IPS-11a (cell line): ENCODE data around the gene SIGLEC12.
"Not testable (repeated sequence)": the region's sequence is repeated elsewhere in the genome, so short reads cannot be mapped to it uniquely, and the experiment has no call there.

ENCODE experiments used
- H3K4me3 ChIP-seq: one replicate; pipeline ENCODE4 v1.5.1; 2013; ENCODE audit warnings: low read depth, low read length, control low read depth

Gene SIGLEC12

DNA sequence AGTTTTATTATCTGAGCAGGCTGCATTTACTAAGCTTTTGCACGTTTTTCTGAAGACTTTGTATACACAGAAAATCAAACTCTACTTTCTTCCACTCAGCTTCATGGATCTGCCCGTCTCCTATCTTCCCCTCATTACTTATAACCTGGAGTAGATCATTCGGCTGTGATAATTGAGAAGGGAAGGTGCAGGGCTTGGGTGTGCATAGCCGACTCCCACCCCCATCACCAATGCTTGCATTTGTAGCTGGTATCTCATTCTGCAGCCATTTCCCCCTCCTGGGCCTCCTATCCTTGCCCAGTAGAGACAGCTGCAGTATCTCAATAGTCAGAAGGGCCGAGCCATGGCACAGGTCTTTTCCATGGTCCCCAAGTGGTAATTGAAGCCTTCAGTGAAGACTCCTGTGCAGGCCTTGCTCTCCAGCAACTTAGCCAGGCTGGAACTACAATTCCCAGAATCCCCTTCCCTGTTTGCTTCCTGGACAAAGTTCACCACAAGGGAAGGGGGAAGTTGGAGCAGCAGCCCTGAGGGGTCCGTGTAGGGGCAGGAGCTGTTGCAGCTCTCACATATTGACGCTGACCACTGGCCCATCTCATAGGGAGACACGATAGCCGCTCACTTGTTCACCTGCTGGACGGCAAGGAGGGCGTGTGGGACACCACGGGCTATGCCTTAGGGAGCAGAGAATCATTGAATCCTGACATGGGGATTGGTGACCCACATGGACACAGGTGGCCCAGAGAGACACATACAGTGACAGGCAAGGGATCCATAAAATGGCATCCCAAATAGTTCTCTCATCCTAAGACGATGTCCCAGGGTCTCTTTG, 41.2 kb downstream of the SIGLEC12 start:
- H3K4me3 ChIP-seq: no peak overlapping the region

DNA sequence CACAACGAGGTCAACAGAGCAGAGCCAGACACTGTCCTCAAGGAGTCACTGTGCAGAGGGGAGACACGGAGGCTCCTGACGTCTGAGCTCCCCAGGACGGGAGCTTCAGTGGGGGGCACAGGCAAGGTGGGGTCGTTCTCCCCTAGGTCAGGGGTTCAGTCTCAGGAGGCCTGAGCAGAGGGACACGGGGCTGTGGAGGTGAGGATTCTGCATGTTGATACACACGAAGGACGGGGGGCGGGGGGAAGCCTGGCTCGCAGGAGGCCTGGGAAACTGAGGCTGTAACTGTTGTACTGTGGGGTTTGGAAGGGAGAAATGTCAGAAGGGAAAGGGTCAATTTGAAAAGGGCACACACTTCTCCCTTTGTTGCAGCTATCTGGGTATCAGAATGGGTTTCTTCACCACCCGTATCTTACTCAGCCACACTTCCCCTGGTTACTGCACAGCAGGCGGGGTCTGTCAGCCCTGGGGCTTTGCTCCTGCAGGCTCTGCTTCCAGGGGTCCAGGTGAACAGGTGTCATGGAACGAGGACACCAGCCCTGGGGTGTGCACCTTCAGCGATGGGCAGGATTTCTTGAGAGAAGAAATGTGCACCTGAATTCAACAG, 42.6 kb downstream of the SIGLEC12 start:
- no peak overlapping the region for H3K4me3 ChIP-seq

DNA sequence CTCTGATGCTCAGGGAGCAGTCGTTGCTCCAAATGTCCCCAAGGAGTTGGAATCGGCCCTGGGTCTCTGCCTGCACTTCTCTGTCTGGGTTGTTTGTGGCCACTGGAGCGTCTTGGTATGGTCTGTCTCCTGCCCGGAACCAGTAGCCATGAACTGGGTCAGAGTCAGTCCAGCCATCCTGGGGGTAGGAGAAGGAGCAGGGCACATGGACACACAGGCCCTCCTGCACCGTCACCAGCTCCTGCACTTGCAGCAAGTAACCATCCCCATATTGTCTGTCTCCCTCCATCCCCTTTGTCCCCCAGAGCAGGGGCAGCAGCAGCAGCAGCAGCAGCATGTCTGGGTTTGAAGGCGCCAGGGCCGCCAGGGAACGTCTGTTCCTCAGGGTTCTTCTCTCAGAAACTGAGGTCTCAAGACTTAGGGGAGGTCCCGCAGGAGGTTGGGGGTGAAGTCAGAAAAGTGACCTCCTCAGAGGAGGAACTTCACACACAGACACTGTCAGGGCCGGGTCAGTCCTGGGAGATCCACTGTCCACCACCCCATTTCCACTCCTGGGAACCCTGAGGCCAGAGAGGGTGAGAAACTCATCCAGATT, 43.5 kb downstream of the SIGLEC12 start, which contains the start of gene SIGLEC8:
TSS of gene SIGLEC8 (minus strand) at position 404 of the 595 bp plus-strand sequence. CDS start at position 337, 67 bp downstream.
- H3K4me3 ChIP-seq: no peak within 1 kb of the TSS

DNA sequence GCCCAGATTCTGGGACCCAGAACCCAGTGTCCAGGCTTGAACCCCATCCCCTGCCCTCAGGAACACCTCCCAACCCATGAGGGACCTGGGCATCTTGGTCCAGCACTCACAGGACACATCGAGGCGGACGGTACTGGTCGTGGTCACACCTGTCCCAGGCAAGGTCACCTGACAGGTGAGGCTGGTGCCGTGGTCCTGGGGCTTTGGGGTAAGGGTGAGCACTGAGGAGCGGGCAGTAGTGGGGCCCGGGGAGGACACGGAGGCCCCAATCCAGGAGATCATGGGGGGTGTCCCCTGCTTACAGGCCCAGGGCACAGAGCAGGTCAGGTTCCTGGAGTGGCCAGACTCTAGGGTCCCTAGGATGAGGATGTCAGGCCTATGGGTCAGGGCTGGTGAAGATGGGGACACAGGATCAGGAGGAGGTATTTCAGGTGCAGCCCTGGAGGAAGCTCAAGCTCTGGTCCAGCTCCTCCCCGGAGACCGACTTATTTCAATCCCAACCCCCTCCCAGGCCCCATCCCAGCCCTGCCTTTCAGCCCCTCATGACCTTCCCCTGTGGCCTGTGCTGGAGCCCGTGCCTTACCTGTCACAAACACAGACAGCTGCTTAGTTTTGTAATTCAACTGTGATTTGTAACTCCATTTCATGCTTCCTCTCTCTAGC, 44.1 kb downstream of the SIGLEC12 start:
- H3K4me3 ChIP-seq: no peak overlapping the region

DNA sequence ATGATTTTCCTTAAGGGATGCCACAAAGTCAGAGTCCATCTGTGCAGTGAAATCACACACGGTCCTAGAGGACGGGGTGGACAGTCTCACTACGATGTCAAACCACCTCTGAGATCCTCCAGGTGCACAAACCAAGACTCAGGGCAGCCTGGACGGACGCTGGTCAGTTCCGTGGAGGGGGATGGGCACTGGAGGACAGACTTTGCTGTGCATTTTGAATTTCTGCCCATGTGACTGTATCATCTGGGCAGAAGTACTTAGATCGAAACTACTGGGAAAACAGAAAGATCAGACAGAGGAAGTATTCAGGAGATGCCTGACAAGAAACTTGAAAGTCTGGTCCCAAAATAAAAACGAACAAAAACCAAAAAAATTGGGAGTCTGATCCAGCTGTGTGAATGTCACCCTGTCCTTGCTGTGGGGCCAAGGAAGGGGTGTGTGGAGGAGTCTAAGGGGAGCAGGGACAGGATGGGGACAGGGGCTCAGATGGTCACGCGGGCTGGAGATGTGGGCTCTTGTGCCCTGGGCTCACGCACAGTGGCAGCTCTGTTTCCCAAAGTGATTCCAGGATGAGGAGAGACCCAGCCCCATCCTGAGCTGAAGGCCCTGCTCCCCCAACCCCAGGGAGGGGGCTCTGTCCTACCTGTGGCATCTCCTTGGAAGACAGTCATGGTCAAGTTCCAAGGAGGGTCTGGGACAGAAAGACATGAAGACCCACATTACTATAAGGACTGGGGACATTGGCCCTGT, 44.9 kb downstream of the SIGLEC12 start:
- no peak overlapping the region for H3K4me3 ChIP-seq

DNA sequence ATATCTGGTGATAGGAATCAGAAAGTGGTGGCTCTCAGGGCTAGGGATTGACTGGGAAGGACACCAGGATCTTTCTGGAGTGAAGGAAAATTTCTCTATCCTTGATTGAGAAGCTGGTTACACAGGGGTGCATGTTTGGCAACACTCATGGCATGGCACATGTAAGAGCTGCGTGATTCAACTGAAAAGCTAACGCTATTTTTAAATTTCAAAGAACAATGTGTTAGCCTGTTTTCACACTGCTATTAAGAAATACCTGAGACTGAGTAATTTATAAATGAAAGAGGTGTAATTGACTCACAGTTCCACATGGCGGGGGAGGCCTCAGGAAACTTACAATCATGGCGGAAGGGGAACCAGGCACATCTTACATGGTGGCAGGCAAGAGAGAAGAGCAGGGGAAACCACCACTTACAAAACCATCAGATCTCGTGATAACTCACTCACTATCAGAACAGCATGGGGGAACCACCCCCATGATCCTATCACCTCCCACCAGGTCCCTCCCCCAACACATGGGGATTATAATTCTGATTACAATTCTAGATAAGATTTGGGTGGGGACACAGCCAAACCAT, 50.8 kb downstream of the SIGLEC12 start:
- H3K4me3 ChIP-seq: no peak overlapping the region

DNA sequence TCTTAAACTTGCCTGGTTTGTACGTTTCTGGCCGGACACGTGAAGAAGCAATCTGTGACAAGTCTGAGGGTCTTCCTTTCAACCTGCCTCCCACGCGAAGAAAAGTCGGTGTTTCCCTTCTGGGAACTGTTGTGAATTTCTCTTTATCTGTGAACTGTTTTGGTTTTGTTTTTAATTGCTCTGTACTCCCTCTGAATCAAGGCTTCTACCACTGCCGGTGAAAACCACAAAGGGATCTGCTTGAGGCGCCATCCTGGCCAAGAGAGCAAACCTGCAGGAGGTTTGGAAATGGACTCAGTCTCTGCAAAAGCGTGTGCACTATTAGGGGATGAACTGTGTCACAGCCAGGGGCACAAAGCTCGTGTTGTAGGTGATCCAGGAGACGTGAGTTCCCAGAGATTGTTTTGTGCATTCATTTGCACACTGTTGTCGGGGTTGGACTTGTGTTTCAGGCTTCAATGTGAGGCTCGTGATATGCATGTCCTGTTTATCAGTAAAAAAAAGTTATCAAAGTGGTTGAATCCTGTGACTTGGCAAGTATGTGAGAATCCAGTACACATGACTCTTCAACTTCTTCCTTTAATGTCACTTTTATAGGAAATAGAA, 53.1 kb downstream of the SIGLEC12 start:
- H3K4me3 ChIP-seq: no peak overlapping the region

DNA sequence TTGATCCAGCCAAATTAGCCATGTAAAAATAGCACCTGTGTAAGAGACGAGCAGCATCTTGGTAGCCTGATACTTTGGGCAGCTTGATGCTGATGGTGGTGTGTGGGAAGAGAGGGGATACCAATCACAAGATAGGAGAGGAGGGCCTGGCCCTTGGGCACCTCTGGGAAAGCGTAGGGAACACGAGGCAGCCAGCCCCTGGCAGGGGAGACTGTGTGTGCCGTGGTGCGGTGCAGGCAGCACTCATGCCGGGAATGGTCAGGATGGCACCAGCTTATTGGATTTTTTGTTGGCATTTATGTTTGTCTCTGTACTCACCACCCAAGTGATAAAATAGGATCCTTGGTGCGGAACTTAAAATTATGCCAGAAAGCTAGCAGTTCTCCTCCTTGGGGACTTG, 53.6 kb downstream of the SIGLEC12 start:
- H3K4me3 ChIP-seq: no peak overlapping the region

DNA sequence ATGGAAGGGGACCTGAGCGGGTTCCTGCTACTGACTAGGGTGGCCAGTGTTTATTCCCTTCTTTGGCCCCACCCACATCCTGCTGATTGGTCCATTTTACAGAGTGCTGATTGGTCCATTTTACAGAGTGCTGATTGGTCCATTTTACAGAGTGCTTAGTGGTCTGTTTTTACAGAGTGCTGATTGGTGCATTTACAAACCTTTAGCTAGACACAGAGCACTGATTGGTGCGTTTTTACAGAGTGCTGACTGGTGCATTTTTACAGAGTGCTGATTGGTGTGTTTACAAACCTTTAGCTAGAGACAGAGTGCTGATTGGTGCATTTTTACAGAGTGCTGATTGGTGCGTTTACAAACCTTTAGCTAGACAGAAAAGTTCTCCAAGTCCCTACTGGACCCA, 54.1 kb downstream of the SIGLEC12 start:
- H3K4me3 ChIP-seq: not testable (repeated sequence)

DNA sequence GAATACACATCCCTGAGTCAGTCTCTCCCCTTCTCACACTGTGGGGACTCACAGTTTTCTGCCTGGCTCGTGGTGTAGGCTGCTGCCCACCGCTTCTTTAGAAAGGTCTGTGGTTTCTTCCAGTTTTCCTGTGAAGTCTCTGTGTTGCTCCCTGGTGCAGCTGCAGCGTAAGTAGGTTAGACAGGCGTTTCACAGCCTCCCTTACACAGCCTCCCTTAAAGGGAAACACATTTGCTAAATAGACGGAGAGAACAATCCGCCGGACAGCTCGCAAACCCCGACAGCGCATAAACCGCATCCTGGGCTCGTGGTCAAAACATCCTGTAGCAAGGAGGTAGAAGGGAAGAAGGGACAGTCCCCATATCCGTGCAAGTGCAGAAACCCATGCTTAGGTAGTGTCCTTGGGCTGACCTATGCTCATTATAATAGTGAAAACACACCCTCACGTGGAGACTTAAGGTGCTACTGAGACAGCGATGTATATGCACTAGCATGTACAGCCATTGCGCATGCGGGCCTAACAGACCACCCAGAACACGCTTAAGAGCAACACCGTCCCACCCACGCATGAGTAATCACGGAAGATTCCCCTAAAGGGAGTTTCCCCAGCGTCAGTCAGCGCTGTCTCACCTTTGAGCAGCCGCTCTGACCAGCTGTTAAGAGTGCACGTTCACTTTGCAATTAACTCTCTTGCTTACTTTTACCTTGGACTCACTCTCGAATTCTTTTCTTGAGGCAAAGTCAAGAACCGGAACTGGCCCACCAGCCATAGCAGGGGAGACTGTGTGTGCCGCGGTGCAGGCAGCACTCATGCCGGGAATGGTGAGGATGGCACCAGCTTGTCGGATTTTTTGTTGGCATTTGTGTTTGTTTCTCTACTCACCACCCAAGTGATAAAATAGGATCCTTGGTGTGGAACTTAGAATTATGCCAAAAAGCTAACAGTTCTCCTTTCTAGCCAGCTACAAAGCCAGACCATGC, 59.9 kb downstream of the SIGLEC12 start:
- H3K4me3 ChIP-seq: no peak overlapping the region
